CD4-positive, alpha-beta memory T cell (primary cell): ENCODE results near the gene CHD8. TPM values are rescaled to one million over a fixed set of nuclear protein-coding genes. Genes with fewer than 3 reads are reported as not detected.
"Not testable (repeated sequence)": the region's sequence is repeated elsewhere in the genome, so short reads cannot be mapped to it uniquely, and the experiment has no call there.

Source experiments
- CTCF ChIA-PET: fragments of 350-600 bp; sonication (Branson Sonifier 250); formaldehyde crosslinking; loops from one replicate; lab custom pipeline; 2021; ENCODE audit warnings: inconsistent platforms; ENCODE audit not compliant: partially characterized antibody; lab: Charles Lee
- POLR2A ChIA-PET: fragments of 350-600 bp; sonication (Branson Sonifier 250); formaldehyde crosslinking; loops from one replicate; lab custom pipeline; 2021; ENCODE audit not compliant: partially characterized antibody; lab: Charles Lee
- DNase-seq, 5 donors: peaks; one replicate each; pipeline versions ENCODE4 v3.0.0 to v3.0.0-alpha.2; 2020 to 2022; ENCODE audit warnings: mixed read lengths in 1 of 5
- H3K27ac ChIP-seq: one replicate; pipeline ENCODE4 v1.7.0; 2013; ENCODE audit warnings: low read depth, low read length
- H3K27me3 ChIP-seq: 2 replicates; pipeline ENCODE4 v1.7.0; 2013; ENCODE audit warnings: mild to moderate bottlenecking, low read length, moderate library complexity; ENCODE audit not compliant: insufficient read depth
- H3K36me3 ChIP-seq: 2 replicates; pipeline ENCODE4 v1.7.0; 2013; ENCODE audit warnings: mild to moderate bottlenecking, low read length, moderate library complexity; ENCODE audit not compliant: insufficient read depth
- H3K4me1 ChIP-seq: 2 replicates; pipeline ENCODE4 v1.7.0; 2013; ENCODE audit warnings: mild to moderate bottlenecking, low read length, moderate library complexity; ENCODE audit not compliant: insufficient read depth
- H3K4me3 ChIP-seq, 2 donors: one replicate each; pipeline ENCODE4 v1.7.0; 2013; ENCODE audit warnings: low read length in 2 of 2, mild to moderate bottlenecking in 1 of 2
- H3K9me3 ChIP-seq, 2 donors: one replicate each; pipeline ENCODE4 v1.7.0; 2013; ENCODE audit warnings: low read length in 2 of 2, control low read depth in 1 of 2; ENCODE audit not compliant: control insufficient read depth in 1 of 2
- H3K27ac Mint-ChIP-seq, 7 donors: one replicate each; pipeline ENCODE4 v1.8.0; 2020 to 2021; ENCODE audit warnings: mixed read lengths in 7 of 7, mild to moderate bottlenecking in 6 of 7, inconsistent platforms in 3 of 7, moderate library complexity in 3 of 7
- H3K27me3 Mint-ChIP-seq, 2 donors: one replicate each; pipeline ENCODE4 v1.8.0; 2020 to 2021; ENCODE audit warnings: mixed read lengths in 2 of 2
- H3K36me3 Mint-ChIP-seq, 2 donors: one replicate each; pipeline ENCODE4 v1.8.0; 2020 to 2021; ENCODE audit warnings: mixed read lengths in 2 of 2, inconsistent platforms in 1 of 2, mild to moderate bottlenecking in 1 of 2
- H3K4me1 Mint-ChIP-seq, 4 donors: one replicate each; pipeline ENCODE4 v1.8.0; 2020 to 2021; ENCODE audit warnings: mixed read lengths in 4 of 4, mild to moderate bottlenecking in 1 of 4
- H3K4me3 Mint-ChIP-seq, 8 donors: one replicate each; pipeline ENCODE4 v1.8.0; 2020 to 2021; ENCODE audit warnings: mixed read lengths in 8 of 8, mild to moderate bottlenecking in 7 of 8, moderate library complexity in 6 of 8, inconsistent platforms in 3 of 8
- H3K9me3 Mint-ChIP-seq, 8 donors: one replicate each; pipeline ENCODE4 v1.8.0; 2020 to 2021; ENCODE audit warnings: mixed read lengths in 8 of 8, mild to moderate bottlenecking in 5 of 8, inconsistent platforms in 3 of 8, moderate library complexity in 1 of 8
- intact Hi-C: fragments of 100-400 bp; cut with micrococcal nuclease; formaldehyde crosslinking; loops from one replicate; pipeline ENCODE4 v1.15.1; 2023
- polyA plus RNA-seq, 2 donors: library from polyadenylated mRNA; unstranded; fragments of 300-500 nt; fragmentation: Illumina TruSeq; gene quantifications; one replicate each; pipeline ENCODE4 v1.2.3, GENCODE V29; 2021
- total RNA-seq, 2 experiments: library from RNA; stranded (reverse); gene quantifications; one replicate each; pipeline ENCODE4 v1.2.3, GENCODE V29; 2021

The CHD8 gene
- total and polyA plus RNA-seq, 4 experiments from 2014 or later: 10.0 to 132 (median 84.7) TPM

GRCh38 chr14:21475767-21476522 is 20.0 kb upstream of the CHD8 start:
- CTCF ChIA-PET: interaction anchor here (1.7 to 3.5 kb wide), 7 partner anchors 10 to 39 kb away, joined by 6 to 44 read pairs (median 12); partner anchors contain the start of genes CHD8 and METTL3
- POLR2A ChIA-PET: interaction anchor here (0.6 to 4.6 kb wide), 11 partner anchors 9 to 93 kb away, joined by 3 to 65 read pairs (median 9); partner anchors contain the start of genes CHD8, METTL3 and SUPT16H
- DNase-seq: no peak
- Histone ChIP-seq H3K9me3 (no peaks in the 10 kb centered on the region), H3K36me3 (no peaks in the 10 kb centered on the region), H3K27me3 (no peaks in the 10 kb centered on the region), H3K4me1 (peaks cover 27% of the 10 kb centered on the region), H3K4me3 (peak overlapping the region; percentile 69 to 82), H3K27ac (peak overlapping the region; percentile 81)
- intact Hi-C loops: loop anchor here (1.0 to 5.0 kb wide), 2 partner anchors 92 to 244 kb away; partner anchors contain the start of gene SUPT16H
- H3K36me3 Mint-ChIP-seq: peaks cover 23 to 38% of the 10 kb centered on the region in 2 donors
- H3K27ac Mint-ChIP-seq: peak overlapping the region; percentile 95 to 100 (median 100)
- peaks cover 0 to 4% (median 0%) of the 10 kb centered on the region in 8 donors for H3K9me3 Mint-ChIP-seq
- no peaks in the 10 kb centered on the region for H3K27me3 Mint-ChIP-seq
- peaks cover 26 to 55% (median 41%) of the 10 kb centered on the region in 4 donors for H3K4me1 Mint-ChIP-seq
- peak overlapping the region; percentile 98 to 100 (median 100) for H3K4me3 Mint-ChIP-seq

DNA sequence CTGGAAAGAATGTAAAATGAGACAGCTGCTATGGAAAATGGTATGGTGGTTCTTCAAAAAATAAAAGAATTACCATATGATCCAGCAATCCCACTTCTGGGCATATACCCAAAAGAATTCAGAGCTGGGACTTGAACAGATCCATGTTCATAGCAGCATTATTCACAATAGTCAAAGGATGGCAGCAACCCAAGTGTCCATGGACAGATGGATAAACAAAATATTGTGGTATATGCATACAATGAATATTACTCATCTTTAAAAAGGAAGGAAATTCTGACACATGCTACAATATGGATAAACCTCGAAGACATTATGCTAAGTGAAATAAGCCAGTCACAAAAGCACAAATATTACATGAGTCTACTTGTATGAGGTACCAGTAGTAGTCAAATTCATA is 11.7 kb upstream of the CHD8 start:
- H3K4me3 ChIP-seq: no peak overlapping the region
- Mint-ChIP-seq H3K36me3 (peaks cover 43 to 56% of the 10 kb centered on the region in 2 donors), H3K27ac (no peak overlapping the region), H3K4me3 (no peak overlapping the region), H3K27me3 (no peaks in the 10 kb centered on the region), H3K4me1 (peaks cover 0 to 5% (median 2%) of the 10 kb centered on the region in 4 donors), H3K9me3 (no peaks in the 10 kb centered on the region)
- intact Hi-C loops: no loop called here
- H3K36me3 ChIP-seq: peaks cover 18% of the 10 kb centered on the region
- POLR2A ChIA-PET: interaction anchor here (1.2 kb wide), 1 partner anchor 9 kb away, joined by 3 read pairs; no protein-coding TSS in a partner anchor
- CTCF ChIA-PET: interaction anchor here (3.2 kb wide), 1 partner anchor 9 kb away, joined by 13 read pairs; the partner anchor contains the start of genes RAB2B and TOX4
- H3K27me3 ChIP-seq: no peaks in the 10 kb centered on the region
- H3K27ac ChIP-seq: no peak overlapping the region
- no peak for DNase-seq
- H3K9me3 ChIP-seq: no peaks in the 10 kb centered on the region
- no peaks in the 10 kb centered on the region for H3K4me1 ChIP-seq

- Histone ChIP-seq H3K36me3 (peaks cover 5% of the 10 kb centered on the region), H3K9me3 (no peaks in the 10 kb centered on the region), H3K4me3 (peak overlapping the region; percentile 43 to 77), H3K4me1 (peaks cover 51% of the 10 kb centered on the region), H3K27me3 (no peaks in the 10 kb centered on the region), H3K27ac (peak overlapping the region; percentile 88)
- no peaks in the 10 kb centered on the region for H3K9me3 Mint-ChIP-seq
- peaks cover 4 to 46% of the 10 kb centered on the region in 2 donors for H3K36me3 Mint-ChIP-seq
- H3K27me3 Mint-ChIP-seq: no peaks in the 10 kb centered on the region
- H3K4me3 Mint-ChIP-seq: peak overlapping the region; percentile 93 to 99 (median 96)
- POLR2A ChIA-PET: interaction anchor here (0.7 to 6.1 kb wide), 19 partner anchors 11 to 1310 kb away, joined by 3 to 171 read pairs (median 5); partner anchors contain the start of genes APEX1, DAD1, METTL3 and PARP2
- peaks cover 26 to 51% (median 38%) of the 10 kb centered on the region in 4 donors for H3K4me1 Mint-ChIP-seq
- H3K27ac Mint-ChIP-seq: peak overlapping the region; percentile 94 to 100 (median 99)
- CTCF ChIA-PET: interaction anchor here (0.8 to 5.7 kb wide), 15 partner anchors 10 to 225 kb away, joined by 3 to 82 read pairs (median 6); partner anchors contain the start of genes METTL3, RAB2B, SALL2 and TOX4
- DNase-seq: no peak
- intact Hi-C loops: no loop called here
These were observed 371 bp downstream of the CHD8 start for GRCh38 chr14:21455592-21455911.

DNA sequence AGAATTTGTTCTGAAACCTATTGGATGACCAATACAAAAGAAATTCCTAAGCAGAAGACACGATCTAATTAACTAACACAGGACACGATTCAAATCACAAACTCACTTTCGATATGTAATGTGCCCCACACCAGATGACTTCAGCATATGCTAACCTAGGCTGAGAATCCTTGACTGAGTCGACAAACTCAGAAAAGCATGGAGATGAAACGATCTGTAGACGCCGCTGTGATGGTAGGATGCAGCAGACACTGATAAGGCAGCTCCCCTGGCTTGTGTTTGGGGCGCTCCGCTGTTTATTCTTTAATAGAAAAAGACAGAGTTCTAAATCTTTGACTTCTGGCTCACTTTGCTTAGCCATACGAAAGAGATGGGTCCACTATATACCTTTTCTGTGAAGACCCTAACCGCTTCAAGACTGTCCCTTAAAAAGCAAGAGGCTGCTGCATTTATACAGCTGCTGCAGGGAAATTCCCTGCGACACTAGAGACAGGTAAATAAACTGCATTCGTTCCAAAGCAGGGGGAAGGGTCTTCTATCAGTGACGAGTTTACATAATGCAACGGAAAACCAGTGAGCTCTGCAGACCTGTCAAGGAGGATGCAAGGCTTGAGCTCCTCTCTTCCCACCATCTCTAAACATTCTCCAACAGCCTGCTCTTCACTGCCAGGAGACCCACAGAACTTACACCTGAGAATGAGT is 929 bp downstream of the CHD8 start:
- Histone ChIP-seq H3K9me3 (no peaks in the 10 kb centered on the region), H3K27ac (peak overlapping the region; percentile 88), H3K4me3 (peak overlapping the region; percentile 43 to 77), H3K27me3 (no peaks in the 10 kb centered on the region), H3K36me3 (peaks cover 3% of the 10 kb centered on the region), H3K4me1 (peaks cover 56% of the 10 kb centered on the region)
- peak overlapping the region; percentile 93 to 99 (median 96) for H3K4me3 Mint-ChIP-seq
- H3K36me3 Mint-ChIP-seq: peaks cover 4 to 48% of the 10 kb centered on the region in 2 donors
- H3K27ac Mint-ChIP-seq: peak overlapping the region; percentile 94 to 100 (median 99)
- no peaks in the 10 kb centered on the region for H3K27me3 Mint-ChIP-seq
- ChIA-PET POLR2A (interaction anchor here (0.6 to 6.1 kb wide), 14 partner anchors 9 to 1311 kb away, joined by 3 to 171 read pairs (median 7); partner anchors contain the start of genes APEX1, DAD1, METTL3 and RAB2B), CTCF (interaction anchor here (1.0 to 5.7 kb wide), 9 partner anchors 11 to 190 kb away, joined by 3 to 82 read pairs (median 7); partner anchors contain the start of genes METTL3, RAB2B, SALL2 and TOX4)
- H3K9me3 Mint-ChIP-seq: no peaks in the 10 kb centered on the region
- peaks cover 30 to 57% (median 43%) of the 10 kb centered on the region in 4 donors for H3K4me1 Mint-ChIP-seq
- intact Hi-C loops: no loop called here
- peak; percentile 26 to 73 (median 33) for DNase-seq

DNA sequence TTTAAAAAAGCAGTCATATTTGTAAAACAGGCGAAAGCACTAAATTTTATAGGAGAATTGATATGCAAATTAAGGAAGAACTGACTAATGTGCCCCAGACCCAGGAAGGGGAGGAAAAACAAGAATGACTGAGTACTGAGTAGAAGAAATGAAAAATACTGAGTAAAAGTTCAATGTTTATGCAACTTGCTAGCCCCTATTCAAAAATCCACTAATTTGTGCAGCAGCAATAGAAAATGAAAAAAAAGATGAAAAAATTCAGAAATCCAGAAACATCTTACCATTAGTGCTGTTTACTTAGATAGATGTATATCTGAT is 6.1 kb downstream of the CHD8 start:
- no peaks in the 10 kb centered on the region for H3K36me3 ChIP-seq
- CTCF ChIA-PET: interaction anchor here (0.9 kb wide), 1 partner anchor 13 kb away, joined by 4 read pairs; no protein-coding TSS in a partner anchor
- no peak for DNase-seq
- Mint-ChIP-seq H3K36me3 (peaks cover 4 to 36% of the 10 kb centered on the region in 2 donors), H3K9me3 (no peaks in the 10 kb centered on the region), H3K4me3 (peak overlapping the region in 4 of 8 donors; percentile 35 to 55 (median 44)), H3K4me1 (peaks cover 44 to 75% (median 58%) of the 10 kb centered on the region in 4 donors), H3K27me3 (no peaks in the 10 kb centered on the region), H3K27ac (peak overlapping the region; percentile 6 to 81 (median 43))
- intact Hi-C loops: no loop called here
- H3K9me3 ChIP-seq: no peaks in the 10 kb centered on the region
- H3K27me3 ChIP-seq: no peaks in the 10 kb centered on the region
- peaks cover 66% of the 10 kb centered on the region for H3K4me1 ChIP-seq
- H3K4me3 ChIP-seq: no peak overlapping the region
- POLR2A ChIA-PET: interaction anchor here (1.5 to 3.7 kb wide), 2 partner anchors 12 to 13 kb away, joined by 12 to 28 read pairs; no protein-coding TSS in a partner anchor
- peak overlapping the region; percentile 18 for H3K27ac ChIP-seq

- H3K4me1 Mint-ChIP-seq: peaks cover 28 to 58% (median 40%) of the 10 kb centered on the region in 4 donors
These were observed 13.3 kb downstream of the CHD8 start for GRCh38 chr14:21442657-21443056.

More at GRCh38 chr14:21442657-21443056, 13.3 kb downstream of the CHD8 start:
- H3K27ac ChIP-seq, H3K27ac Mint-ChIP-seq, H3K36me3 ChIP-seq, H3K9me3 Mint-ChIP-seq, intact Hi-C loops, DNase-seq, H3K4me3 ChIP-seq, H3K27me3 ChIP-seq, H3K27me3 Mint-ChIP-seq, H3K4me3 Mint-ChIP-seq, H3K9me3 ChIP-seq: not testable (repeated sequence)
- peaks cover 3 to 13% of the 10 kb centered on the region in 2 donors for H3K36me3 Mint-ChIP-seq
- POLR2A ChIA-PET: interaction anchor here (2.2 kb wide), 1 partner anchor 13 kb away, joined by 9 read pairs; the partner anchor contains the start of gene CHD8
- H3K4me1 ChIP-seq: peaks cover 17% of the 10 kb centered on the region
- CTCF ChIA-PET: interaction anchor here (6.1 kb wide), 1 partner anchor 14 kb away, joined by 31 read pairs; the partner anchor contains the start of gene CHD8
